SU-DHL-6 (cell line): Measurements from ENCODE around the gene RAPGEF5.

ENCODE experiments used
- EZH2phosphoT487 ChIP-seq: fragments of 200-600 bp; sonication (generic), shearing (Covaris generic); conservative IDR thresholded peaks from 2 replicates; pipeline ENCODE4 v1.6.1; 2018; ENCODE audit warnings: mild to moderate bottlenecking, antibody characterized with exemption, low read length, moderate library complexity, mixed read lengths
- TF ChIP-seq, protein P1 (sequence below): fragments of 200-600 bp; sonication (generic); IDR thresholded peaks from one replicate; pipeline ENCODE4 v1.5.1; 2017; ENCODE audit warnings: antibody characterized with exemption, mild to moderate bottlenecking, low read length, moderate library complexity; ENCODE audit not compliant: insufficient read depth, poor library complexity, severe bottlenecking

- TF ChIP-seq, protein P1, sequence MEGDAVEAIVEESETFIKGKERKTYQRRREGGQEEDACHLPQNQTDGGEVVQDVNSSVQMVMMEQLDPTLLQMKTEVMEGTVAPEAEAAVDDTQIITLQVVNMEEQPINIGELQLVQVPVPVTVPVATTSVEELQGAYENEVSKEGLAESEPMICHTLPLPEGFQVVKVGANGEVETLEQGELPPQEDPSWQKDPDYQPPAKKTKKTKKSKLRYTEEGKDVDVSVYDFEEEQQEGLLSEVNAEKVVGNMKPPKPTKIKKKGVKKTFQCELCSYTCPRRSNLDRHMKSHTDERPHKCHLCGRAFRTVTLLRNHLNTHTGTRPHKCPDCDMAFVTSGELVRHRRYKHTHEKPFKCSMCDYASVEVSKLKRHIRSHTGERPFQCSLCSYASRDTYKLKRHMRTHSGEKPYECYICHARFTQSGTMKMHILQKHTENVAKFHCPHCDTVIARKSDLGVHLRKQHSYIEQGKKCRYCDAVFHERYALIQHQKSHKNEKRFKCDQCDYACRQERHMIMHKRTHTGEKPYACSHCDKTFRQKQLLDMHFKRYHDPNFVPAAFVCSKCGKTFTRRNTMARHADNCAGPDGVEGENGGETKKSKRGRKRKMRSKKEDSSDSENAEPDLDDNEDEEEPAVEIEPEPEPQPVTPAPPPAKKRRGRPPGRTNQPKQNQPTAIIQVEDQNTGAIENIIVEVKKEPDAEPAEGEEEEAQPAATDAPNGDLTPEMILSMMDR: no peak
- TF ChIP-seq EZH2phosphoT487: no peak
These were observed 214.4 kb downstream of the RAPGEF5 start for GRCh38 chr7:22142572-22142971.
